Measurements from ENCODE around the gene GPD1L.

GRCh38 chr3:32155117-32155516 lies 48.7 kb downstream of the GPD1L start:
- TF ChIP-seq EZH2 (IDR thresholded peaks at IDR 0.05; ENCODE audit: insufficient read depth, low read length) = no peak
- no peak for TF ChIP-seq CTCF (IDR thresholded peaks at IDR 0.05; ENCODE audit: insufficient read depth, low read depth, low read length)

Measured in astrocyte (in vitro differentiated cells and primary cell).